GM18861 (cell line): Measurements from ENCODE around the gene H1-8.
A peak's percentile ranks its signal among the peaks of the same experiment; 100 is the strongest.
"Not testable (repeated sequence)": the region's sequence is repeated elsewhere in the genome, so short reads cannot be mapped to it uniquely, and the experiment has no call there.

Experiments used
- ATAC-seq: cut with Tn5 transposase; IDR thresholded peaks from one replicate; pipeline ENCODE4 v1.9.1; 2021; ENCODE audit not compliant: unreplicated experiment

The H1-8 gene

GRCh38 chr3:129514563-129514962 lies 28.4 kb upstream of the H1-8 start:
- no peak for ATAC-seq

GRCh38 chr3:129515108-129515820 lies 27.7 kb upstream of the H1-8 start:
- not testable (repeated sequence) for ATAC-seq

- ATAC-seq = not testable (repeated sequence)
These were observed 27.0 kb upstream of the H1-8 start for GRCh38 chr3:129515821-129516432.

DNA sequence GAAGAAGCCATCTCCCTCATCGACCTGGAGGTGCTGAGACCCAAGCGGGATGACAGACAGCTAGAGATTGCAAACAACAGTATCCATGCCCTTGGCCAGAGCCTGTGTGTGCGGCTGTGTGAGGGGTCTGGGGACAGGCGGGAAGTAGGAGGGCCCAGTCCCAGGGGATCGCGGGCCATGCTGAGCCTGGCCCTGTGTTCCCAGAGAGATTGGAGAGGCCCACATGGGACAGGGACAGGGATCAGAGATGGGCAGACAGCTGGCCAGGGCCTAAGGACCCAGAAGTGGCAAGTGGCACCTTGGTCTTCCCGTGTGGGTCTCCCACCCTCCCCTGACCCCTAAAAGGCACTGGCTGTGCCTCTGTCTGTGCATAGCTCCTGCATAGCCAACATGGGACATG lies 25.5 kb upstream of the H1-8 start:
- ATAC-seq = no peak

- no peak for ATAC-seq
These were observed 24.9 kb upstream of the H1-8 start for GRCh38 chr3:129518038-129518561.

DNA sequence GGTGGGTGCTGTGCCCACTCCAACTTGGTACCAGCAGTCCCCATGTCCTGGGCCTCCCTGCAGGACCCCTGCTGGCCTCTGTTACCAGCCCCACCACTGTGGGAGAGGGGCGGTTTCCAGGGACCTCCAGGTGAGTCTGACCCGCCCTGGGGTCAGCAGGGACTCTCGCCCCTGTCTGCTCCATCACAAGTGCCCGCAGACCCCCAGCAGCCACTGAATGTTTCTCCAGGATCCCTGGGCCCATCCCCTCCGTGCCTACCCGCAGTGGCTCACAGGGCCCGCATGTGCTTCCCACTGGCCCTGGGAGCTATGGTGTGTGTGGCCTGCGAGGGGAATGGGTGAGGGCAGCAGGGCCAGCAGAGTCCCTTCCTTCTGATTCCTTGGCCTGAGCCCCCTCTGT lies 24.4 kb upstream of the H1-8 start:
- ATAC-seq = no peak

GRCh38 chr3:129519449-129519848 lies 23.5 kb upstream of the H1-8 start:
- no peak for ATAC-seq

- ATAC-seq = no peak
These were observed 22.9 kb upstream of the H1-8 start for GRCh38 chr3:129519896-129520715.

DNA sequence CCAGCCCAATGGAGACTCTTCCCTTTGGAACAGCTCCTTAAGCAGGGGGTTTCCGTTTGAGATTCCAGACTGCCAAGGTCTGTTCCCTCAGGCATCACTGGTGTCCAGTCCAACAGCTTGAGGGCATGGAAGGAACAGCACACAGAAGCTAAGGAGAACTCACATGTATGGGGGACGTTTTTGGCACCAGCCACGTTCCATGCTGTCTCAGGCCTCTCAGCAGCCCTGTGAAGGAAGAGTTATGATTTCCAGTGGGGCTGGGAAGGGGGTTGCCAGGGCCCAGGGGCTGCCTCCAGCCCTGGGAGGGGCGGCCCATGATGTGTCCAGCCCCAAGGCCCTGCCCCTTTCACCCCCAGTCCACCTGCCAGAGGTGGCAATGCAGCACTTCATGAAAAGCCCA lies 22.0 kb upstream of the H1-8 start:
- no peak for ATAC-seq

- ATAC-seq = no peak
These were observed 21.4 kb upstream of the H1-8 start for GRCh38 chr3:129521611-129522010.

DNA sequence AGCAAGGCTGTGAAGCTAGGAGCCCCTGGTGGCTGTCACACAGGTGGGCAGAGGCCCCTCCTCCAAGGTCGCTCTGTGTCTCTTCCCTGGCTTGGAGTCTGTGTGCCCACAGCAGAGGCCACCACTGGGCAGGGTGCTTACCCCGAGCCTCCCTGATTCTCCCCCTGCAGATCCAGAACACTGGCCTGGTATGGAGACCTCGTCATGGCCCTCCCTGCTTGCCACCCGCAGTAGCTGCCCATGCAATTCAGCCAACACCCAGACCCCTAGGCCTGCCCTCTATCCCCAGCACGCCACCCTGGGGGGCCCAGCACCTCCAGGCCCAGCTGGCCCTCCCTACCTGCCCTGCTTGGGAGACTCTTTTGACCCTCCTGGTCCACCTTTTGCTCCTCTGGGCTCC lies 20.0 kb upstream of the H1-8 start:
- ATAC-seq = no peak

- no peak for ATAC-seq
These were observed 18.9 kb upstream of the H1-8 start for GRCh38 chr3:129524081-129524480.

DNA sequence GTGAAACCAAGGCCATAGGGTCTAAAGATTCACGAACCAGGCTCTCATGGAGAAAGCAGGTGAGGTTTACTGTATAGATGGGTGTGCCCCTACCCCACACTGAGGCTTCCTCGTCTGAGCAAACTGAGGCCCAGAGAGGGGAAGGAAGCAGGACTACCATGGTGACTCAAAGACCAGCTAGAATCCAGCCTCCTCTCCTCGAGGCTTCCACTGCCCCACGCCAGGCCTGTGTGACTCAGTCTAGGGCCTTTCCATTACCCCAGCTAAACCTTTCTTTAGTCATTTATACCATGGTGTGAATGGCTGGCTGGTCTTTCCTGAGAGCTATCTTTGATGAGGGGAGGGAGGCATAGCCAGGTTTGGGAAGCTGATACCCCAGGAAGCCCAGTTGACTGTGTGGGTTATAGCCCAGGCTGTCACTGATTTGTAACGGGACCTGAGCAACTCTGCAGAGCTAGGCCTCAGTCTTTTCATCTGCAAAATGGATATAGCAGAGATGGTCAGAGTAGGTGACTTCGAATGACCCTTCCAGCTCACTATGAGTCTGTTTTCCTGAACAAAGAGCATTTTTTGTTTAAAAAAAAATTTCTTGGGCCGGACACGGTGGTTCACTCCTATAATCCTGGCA lies 17.5 kb upstream of the H1-8 start:
- no peak for ATAC-seq

DNA sequence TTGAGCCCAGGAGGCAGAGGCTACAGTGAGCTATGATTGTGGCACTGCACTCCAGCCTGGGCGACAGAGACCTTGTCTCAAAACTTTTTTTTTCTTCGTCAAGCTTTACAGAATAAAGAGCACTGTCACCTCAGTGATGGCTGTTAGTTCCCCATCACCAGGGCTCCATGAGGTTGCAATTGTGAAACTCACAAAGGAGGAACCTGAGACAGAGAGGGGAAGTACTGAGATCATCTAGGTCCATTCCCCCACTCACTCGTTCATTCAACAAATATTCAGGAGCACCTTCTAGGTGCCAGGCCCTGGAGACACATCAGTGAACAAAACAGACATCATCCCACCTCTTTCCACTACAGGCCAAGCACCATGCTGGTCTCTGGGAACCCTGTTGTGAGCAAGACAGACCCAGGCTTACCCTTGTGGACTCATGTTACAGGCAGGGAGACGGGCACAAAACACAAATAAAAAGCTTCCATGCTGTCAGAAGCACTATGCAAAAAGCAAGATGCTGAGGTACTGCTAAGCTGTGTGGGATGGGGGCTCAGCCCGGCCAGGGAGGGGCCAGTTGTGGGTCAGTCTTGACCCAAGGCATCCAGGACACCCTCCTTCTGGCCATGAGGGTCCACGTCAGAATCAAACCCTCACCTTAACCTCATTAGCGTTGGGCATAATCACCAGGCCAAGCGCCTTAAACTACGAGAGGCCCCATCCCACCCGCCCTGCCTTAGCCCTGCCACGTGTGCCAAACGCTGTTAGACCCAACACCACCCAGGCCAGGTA lies 16.7 kb upstream of the H1-8 start:
- ATAC-seq = peak; percentile 89

GRCh38 chr3:129527262-129527661 lies 15.7 kb upstream of the H1-8 start:
- ATAC-seq = no peak

DNA sequence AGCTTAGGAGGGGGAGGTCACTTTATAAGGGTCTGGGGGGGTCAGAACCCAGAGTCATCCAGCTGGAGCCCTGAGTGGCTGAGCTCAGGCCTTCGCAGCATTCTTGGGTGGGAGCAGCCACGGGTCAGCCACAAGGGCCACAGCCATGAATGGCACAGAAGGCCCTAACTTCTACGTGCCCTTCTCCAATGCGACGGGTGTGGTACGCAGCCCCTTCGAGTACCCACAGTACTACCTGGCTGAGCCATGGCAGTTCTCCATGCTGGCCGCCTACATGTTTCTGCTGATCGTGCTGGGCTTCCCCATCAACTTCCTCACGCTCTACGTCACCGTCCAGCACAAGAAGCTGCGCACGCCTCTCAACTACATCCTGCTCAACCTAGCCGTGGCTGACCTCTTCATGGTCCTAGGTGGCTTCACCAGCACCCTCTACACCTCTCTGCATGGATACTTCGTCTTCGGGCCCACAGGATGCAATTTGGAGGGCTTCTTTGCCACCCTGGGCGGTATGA lies 14.3 kb upstream of the H1-8 start, which contains the start of gene RHO:
RHO (plus strand) TSS at position 51 of the 512 bp plus-strand sequence; CDS start at position 146, 95 bp downstream.
- ATAC-seq = no peak

DNA sequence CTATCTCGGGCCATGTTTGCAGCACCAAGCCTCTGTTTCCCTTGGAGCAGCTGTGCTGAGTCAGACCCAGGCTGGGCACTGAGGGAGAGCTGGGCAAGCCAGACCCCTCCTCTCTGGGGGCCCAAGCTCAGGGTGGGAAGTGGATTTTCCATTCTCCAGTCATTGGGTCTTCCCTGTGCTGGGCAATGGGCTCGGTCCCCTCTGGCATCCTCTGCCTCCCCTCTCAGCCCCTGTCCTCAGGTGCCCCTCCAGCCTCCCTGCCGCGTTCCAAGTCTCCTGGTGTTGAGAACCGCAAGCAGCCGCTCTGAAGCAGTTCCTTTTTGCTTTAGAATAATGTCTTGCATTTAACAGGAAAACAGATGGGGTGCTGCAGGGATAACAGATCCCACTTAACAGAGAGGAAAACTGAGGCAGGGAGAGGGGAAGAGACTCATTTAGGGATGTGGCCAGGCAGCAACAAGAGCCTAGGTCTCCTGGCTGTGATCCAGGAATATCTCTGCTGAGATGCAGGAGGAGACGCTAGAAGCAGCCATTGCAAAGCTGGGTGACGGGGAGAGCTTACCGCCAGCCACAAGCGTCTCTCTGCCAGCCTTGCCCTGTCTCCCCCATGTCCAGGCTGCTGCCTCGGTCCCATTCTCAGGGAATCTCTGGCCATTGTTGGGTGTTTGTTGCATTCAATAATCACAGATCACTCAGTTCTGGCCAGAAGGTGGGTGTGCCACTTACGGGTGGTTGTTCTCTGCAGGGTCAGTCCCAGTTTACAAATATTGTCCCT lies 13.4 kb upstream of the H1-8 start:
- ATAC-seq = no peak

DNA sequence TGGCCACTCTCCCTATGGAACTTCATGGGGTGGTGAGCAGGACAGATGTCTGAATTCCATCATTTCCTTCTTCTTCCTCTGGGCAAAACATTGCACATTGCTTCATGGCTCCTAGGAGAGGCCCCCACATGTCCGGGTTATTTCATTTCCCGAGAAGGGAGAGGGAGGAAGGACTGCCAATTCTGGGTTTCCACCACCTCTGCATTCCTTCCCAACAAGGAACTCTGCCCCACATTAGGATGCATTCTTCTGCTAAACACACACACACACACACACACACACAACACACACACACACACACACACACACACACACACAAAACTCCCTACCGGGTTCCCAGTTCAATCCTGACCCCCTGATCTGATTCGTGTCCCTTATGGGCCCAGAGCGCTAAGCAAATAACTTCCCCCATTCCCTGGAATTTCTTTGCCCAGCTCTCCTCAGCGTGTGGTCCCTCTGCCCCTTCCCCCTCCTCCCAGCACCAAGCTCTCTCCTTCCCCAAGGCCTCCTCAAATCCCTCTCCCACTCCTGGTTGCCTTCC lies 12.7 kb upstream of the H1-8 start:
- no peak for ATAC-seq

GRCh38 chr3:129530821-129531220 lies 12.2 kb upstream of the H1-8 start:
- ATAC-seq = no peak
